ENCODE results near the gene MAPK8IP1.

MAPK8IP1 gene

GRCh38 chr11:45931739-45932138 lies 46.3 kb downstream of the MAPK8IP1 start:
- Histone ChIP-seq H3K27ac (ENCODE audit: extremely low read depth, low read depth, low read length) (no peak overlapping the region), H3K36me3 (ENCODE audit: control insufficient read depth in 2 of 2, insufficient read depth in 1 of 2, low read length in 2 of 2) (peaks cover 0 to 59% of the 10 kb centered on the region in 2 experiments; a peak in 1 of 3 replicates), H3K4me3 (ENCODE audit: low read depth, low read length) (no peak overlapping the region), H3K9me3 (ENCODE audit: control insufficient read depth, insufficient read depth, low read depth, low read length) (no peaks in the 10 kb centered on the region), H3K4me1 (ENCODE audit: control insufficient read depth, insufficient read depth, low read length) (no peaks in the 10 kb centered on the region)
- POLR2A ChIA-PET: no interaction called here
- TF ChIP-seq GLIS2 (tag by site-specific recombination; IDR thresholded peaks at IDR 0.05): no peak
- no peak for TF ChIP-seq ZNF560 (tag by site-specific recombination; IDR thresholded peaks at IDR 0.05; ENCODE audit: borderline replicate concordance)
- no peak for TF ChIP-seq HOXD13 (CRISPR knock-in tag; IDR thresholded peaks at IDR 0.05; ENCODE audit: borderline replicate concordance)
- TF ChIP-seq ZNF629 (tag by site-specific recombination; IDR thresholded peaks at IDR 0.05): no peak
- TF ChIP-seq ZNF114 (tag by site-specific recombination; IDR thresholded peaks at IDR 0.05): no peak
- TF ChIP-seq ZNF660 (tag by site-specific recombination; IDR thresholded peaks at IDR 0.05): no peak
- TF ChIP-seq ZNF654 (tag by site-specific recombination; IDR thresholded peaks at IDR 0.05; ENCODE audit: low read depth): no peak
- TF ChIP-seq ZNF394 (tag by site-specific recombination; IDR thresholded peaks at IDR 0.05; ENCODE audit: borderline replicate concordance): no peak
- TF ChIP-seq ZNF610 (tag by site-specific recombination; IDR thresholded peaks at IDR 0.05; ENCODE audit: borderline replicate concordance): no peak
- TF ChIP-seq ZNF514 (tag by site-specific recombination; IDR thresholded peaks at IDR 0.05): no peak
- TF ChIP-seq TSHZ1 (tag by site-specific recombination; IDR thresholded peaks at IDR 0.05; ENCODE audit: borderline replicate concordance): no peak
- no peak for TF ChIP-seq BCL11A (tag by site-specific recombination; IDR thresholded peaks at IDR 0.05; ENCODE audit: low read depth)
- CTCF ChIA-PET: interaction anchor here (2.4 to 2.6 kb wide), 2 partner anchors 33 to 75 kb away, joined by 10 to 11 read pairs; no protein-coding TSS in a partner anchor

GRCh38 chr11:45932217-45932616 lies 46.8 kb downstream of the MAPK8IP1 start:
- Histone ChIP-seq H3K36me3 (ENCODE audit: control insufficient read depth in 2 of 2, insufficient read depth in 1 of 2, low read length in 2 of 2) (peaks cover 0 to 62% of the 10 kb centered on the region in 2 experiments; a peak in 1 of 3 replicates), H3K4me3 (ENCODE audit: low read depth, low read length) (no peak overlapping the region), H3K4me1 (ENCODE audit: control insufficient read depth, insufficient read depth, low read length) (no peaks in the 10 kb centered on the region), H3K9me3 (ENCODE audit: control insufficient read depth, insufficient read depth, low read depth, low read length) (no peaks in the 10 kb centered on the region), H3K27ac (ENCODE audit: extremely low read depth, low read depth, low read length) (no peak overlapping the region)
- CTCF ChIA-PET: interaction anchor here (0.6 to 2.6 kb wide), 4 partner anchors 33 to 1021 kb away, joined by 3 to 11 read pairs (median 6); no protein-coding TSS in a partner anchor
- POLR2A ChIA-PET: no interaction called here
- TF ChIP-seq ZNF16 (tag by site-specific recombination; IDR thresholded peaks at IDR 0.05; ENCODE audit: low read depth): no peak
- TF ChIP-seq ZNF24 (tag by site-specific recombination; IDR thresholded peaks at IDR 0.05): no peak
- TF ChIP-seq BCL11B (tag by site-specific recombination; IDR thresholded peaks at IDR 0.05; ENCODE audit: low read depth): no peak
- TF ChIP-seq ZNF639 (tag by site-specific recombination; IDR thresholded peaks at IDR 0.05): no peak

- H3K27ac ChIP-seq (ENCODE audit: extremely low read depth, low read depth, low read length): no peak overlapping the region
- CTCF ChIA-PET: interaction anchor here (0.8 kb wide), 1 partner anchor 60 kb away, joined by 3 read pairs; no protein-coding TSS in a partner anchor
- POLR2A ChIA-PET: no interaction called here
- no peaks in the 10 kb centered on the region for H3K9me3 ChIP-seq (ENCODE audit: control insufficient read depth, insufficient read depth, low read depth, low read length)
- H3K36me3 ChIP-seq (ENCODE audit: control insufficient read depth in 2 of 2, insufficient read depth in 1 of 2, low read length in 2 of 2): peaks cover 0 to 60% of the 10 kb centered on the region in 2 experiments; a peak in 1 of 3 replicates
- H3K4me3 ChIP-seq (ENCODE audit: low read depth, low read length): no peak overlapping the region
- no peak for TF ChIP-seq YY1 (tag by site-specific recombination; IDR thresholded peaks at IDR 0.05)
- no peak for TF ChIP-seq ZNF777 (tag by site-specific recombination; IDR thresholded peaks at IDR 0.05; ENCODE audit: borderline replicate concordance)
- no peak for TF ChIP-seq ZNF174 (tag by site-specific recombination; IDR thresholded peaks at IDR 0.05)
- no peak for TF ChIP-seq ZNF645 (tag by site-specific recombination; IDR thresholded peaks at IDR 0.05)
- no peak for TF ChIP-seq ZNF654 (tag by site-specific recombination; IDR thresholded peaks at IDR 0.05; ENCODE audit: low read depth)
- no peak for TF ChIP-seq ZNF133 (tag by site-specific recombination; IDR thresholded peaks at IDR 0.05)
- TF ChIP-seq ZNF398 (tag by site-specific recombination; IDR thresholded peaks at IDR 0.05): no peak
- TF ChIP-seq ZNF391 (tag by site-specific recombination; IDR thresholded peaks at IDR 0.05; ENCODE audit: borderline replicate concordance, low read depth): no peak
- H3K4me1 ChIP-seq (ENCODE audit: control insufficient read depth, insufficient read depth, low read length): no peaks in the 10 kb centered on the region
These were observed 47.8 kb downstream of the MAPK8IP1 start for GRCh38 chr11:45933131-45933831.

All from HEK293 (cell line).